Muscle layer of colon (tissue), 2 donors: ENCODE measurements around the gene ILDR1.

Experiments
- H3K27ac ChIP-seq: one replicate; pipeline ENCODE4 v1.7.0; 2013; ENCODE audit warnings: low read depth, mild to moderate bottlenecking, low read length, moderate library complexity
- H3K27me3 ChIP-seq, 2 donors: one replicate each; pipeline ENCODE4 v1.7.0; 2013; ENCODE audit warnings: low read length in 2 of 2, mild to moderate bottlenecking in 2 of 2; ENCODE audit not compliant: insufficient read depth in 2 of 2, control insufficient read depth in 1 of 2
- H3K36me3 ChIP-seq: one replicate; pipeline ENCODE4 v1.7.0; 2013; ENCODE audit warnings: mild to moderate bottlenecking, low read length; ENCODE audit not compliant: insufficient read depth
- H3K4me1 ChIP-seq: one replicate; pipeline ENCODE4 v1.7.0; 2013; ENCODE audit warnings: mild to moderate bottlenecking, low read length; ENCODE audit not compliant: insufficient read depth
- H3K4me3 ChIP-seq, 2 donors: one replicate each; pipeline ENCODE4 v1.7.0; 2013; ENCODE audit warnings: low read length in 2 of 2, low read depth in 1 of 2, mild to moderate bottlenecking in 1 of 2, moderate library complexity in 1 of 2
- H3K9ac ChIP-seq: one replicate; pipeline ENCODE4 v1.7.0; 2013; ENCODE audit warnings: low read length
- H3K9me3 ChIP-seq: one replicate; pipeline ENCODE4 v1.7.0; 2013; ENCODE audit warnings: mild to moderate bottlenecking, low read length
- donor health status: abdominal sarcoma.
- donor health status: Adenocarcinoma of cecum.

ILDR1 gene

GRCh38 chr3:121988146-121988545, 33.9 kb downstream of the ILDR1 start:
- Histone ChIP-seq H3K9me3 (no peaks in the 10 kb centered on the region), H3K27me3 (no peaks in the 10 kb centered on the region), H3K9ac (no peak overlapping the region), H3K4me1 (no peaks in the 10 kb centered on the region), H3K4me3 (no peak overlapping the region), H3K36me3 (no peaks in the 10 kb centered on the region), H3K27ac (no peak overlapping the region)

GRCh38 chr3:121985846-121986245, 36.2 kb downstream of the ILDR1 start:
- Histone ChIP-seq H3K4me3 (no peak overlapping the region), H3K4me1 (no peaks in the 10 kb centered on the region), H3K27ac (no peak overlapping the region), H3K36me3 (no peaks in the 10 kb centered on the region), H3K9me3 (no peaks in the 10 kb centered on the region), H3K27me3 (no peaks in the 10 kb centered on the region), H3K9ac (no peak overlapping the region)

GRCh38 chr3:121981473-121981872, 40.6 kb downstream of the ILDR1 start:
- no peaks in the 10 kb centered on the region for H3K9me3 ChIP-seq
- no peaks in the 10 kb centered on the region for H3K4me1 ChIP-seq
- no peaks in the 10 kb centered on the region for H3K36me3 ChIP-seq
- H3K9ac ChIP-seq: no peak overlapping the region
- no peak overlapping the region for H3K4me3 ChIP-seq
- H3K27ac ChIP-seq: no peak overlapping the region
- no peaks in the 10 kb centered on the region for H3K27me3 ChIP-seq

GRCh38 chr3:121980450-121980796, 41.6 kb downstream of the ILDR1 start:
- Histone ChIP-seq H3K9ac (no peak overlapping the region), H3K27me3 (no peaks in the 10 kb centered on the region), H3K27ac (no peak overlapping the region)

GRCh38 chr3:121979734-121980449, 42.2 kb downstream of the ILDR1 start:
- Histone ChIP-seq H3K36me3 (no peaks in the 10 kb centered on the region), H3K9ac (no peak overlapping the region), H3K4me1 (no peaks in the 10 kb centered on the region), H3K27me3 (no peaks in the 10 kb centered on the region), H3K27ac (no peak overlapping the region), H3K9me3 (no peaks in the 10 kb centered on the region), H3K4me3 (no peak overlapping the region)

More at GRCh38 chr3:121980450-121980796, 41.6 kb downstream of the ILDR1 start:
- no peaks in the 10 kb centered on the region for H3K36me3 ChIP-seq
- H3K4me1 ChIP-seq: no peaks in the 10 kb centered on the region
- no peak overlapping the region for H3K4me3 ChIP-seq
- H3K9me3 ChIP-seq: no peaks in the 10 kb centered on the region

- no peak overlapping the region for H3K27ac ChIP-seq
- H3K4me3 ChIP-seq: no peak overlapping the region
- H3K9me3 ChIP-seq: no peaks in the 10 kb centered on the region
- no peaks in the 10 kb centered on the region for H3K36me3 ChIP-seq
- H3K9ac ChIP-seq: no peak overlapping the region
- H3K27me3 ChIP-seq: no peaks in the 10 kb centered on the region
- no peaks in the 10 kb centered on the region for H3K4me1 ChIP-seq
These were observed 42.8 kb downstream of the ILDR1 start for GRCh38 chr3:121979246-121979645.

- no peak overlapping the region for H3K9ac ChIP-seq
- H3K27ac ChIP-seq: no peak overlapping the region
- H3K27me3 ChIP-seq: no peaks in the 10 kb centered on the region
- no peak overlapping the region for H3K4me3 ChIP-seq
- no peaks in the 10 kb centered on the region for H3K9me3 ChIP-seq
- H3K36me3 ChIP-seq: no peaks in the 10 kb centered on the region
- H3K4me1 ChIP-seq: no peaks in the 10 kb centered on the region
These were observed 45.3 kb downstream of the ILDR1 start for GRCh38 chr3:121976727-121977126.

GRCh38 chr3:121975702-121976302, 46.2 kb downstream of the ILDR1 start:
- Histone ChIP-seq H3K4me3 (no peak overlapping the region), H3K4me1 (no peaks in the 10 kb centered on the region), H3K27me3 (no peaks in the 10 kb centered on the region), H3K9ac (no peak overlapping the region), H3K9me3 (no peaks in the 10 kb centered on the region), H3K27ac (no peak overlapping the region), H3K36me3 (no peaks in the 10 kb centered on the region)

GRCh38 chr3:121974601-121975111, 47.4 kb downstream of the ILDR1 start:
- no peaks in the 10 kb centered on the region for H3K27me3 ChIP-seq
- H3K4me1 ChIP-seq: no peaks in the 10 kb centered on the region
- H3K9me3 ChIP-seq: no peaks in the 10 kb centered on the region
- H3K9ac ChIP-seq: no peak overlapping the region
- H3K36me3 ChIP-seq: no peaks in the 10 kb centered on the region
- H3K4me3 ChIP-seq: no peak overlapping the region
- no peak overlapping the region for H3K27ac ChIP-seq

- H3K36me3 ChIP-seq: no peaks in the 10 kb centered on the region
- H3K27ac ChIP-seq: no peak overlapping the region
- no peaks in the 10 kb centered on the region for H3K9me3 ChIP-seq
- no peak overlapping the region for H3K4me3 ChIP-seq
- H3K27me3 ChIP-seq: no peaks in the 10 kb centered on the region
- H3K9ac ChIP-seq: no peak overlapping the region
- no peaks in the 10 kb centered on the region for H3K4me1 ChIP-seq
These were observed 52.0 kb downstream of the ILDR1 start for GRCh38 chr3:121970047-121970446.

GRCh38 chr3:121969631-121970030, 52.4 kb downstream of the ILDR1 start:
- Histone ChIP-seq H3K9me3 (no peaks in the 10 kb centered on the region), H3K27me3 (no peaks in the 10 kb centered on the region), H3K36me3 (no peaks in the 10 kb centered on the region)

GRCh38 chr3:121963608-121964007, 58.4 kb downstream of the ILDR1 start:
- no peaks in the 10 kb centered on the region for H3K36me3 ChIP-seq
- no peaks in the 10 kb centered on the region for H3K27me3 ChIP-seq
- no peak overlapping the region for H3K4me3 ChIP-seq
- no peaks in the 10 kb centered on the region for H3K4me1 ChIP-seq
- H3K9ac ChIP-seq: no peak overlapping the region
- no peak overlapping the region for H3K27ac ChIP-seq
- no peaks in the 10 kb centered on the region for H3K9me3 ChIP-seq

More at GRCh38 chr3:121969631-121970030, 52.4 kb downstream of the ILDR1 start:
- H3K4me1 ChIP-seq: no peaks in the 10 kb centered on the region
- no peak overlapping the region for H3K27ac ChIP-seq
- no peak overlapping the region for H3K4me3 ChIP-seq
- H3K9ac ChIP-seq: no peak overlapping the region
